ENCODE results near the gene PIP4K2C. TPM values are rescaled to one million over a fixed set of nuclear protein-coding genes. Genes with fewer than 3 reads are reported as not detected.

The PIP4K2C gene
- total RNA-seq, 6 experiments from 2014 or later, result 11.3 to 27.6 (median 12.8) TPM

DNA sequence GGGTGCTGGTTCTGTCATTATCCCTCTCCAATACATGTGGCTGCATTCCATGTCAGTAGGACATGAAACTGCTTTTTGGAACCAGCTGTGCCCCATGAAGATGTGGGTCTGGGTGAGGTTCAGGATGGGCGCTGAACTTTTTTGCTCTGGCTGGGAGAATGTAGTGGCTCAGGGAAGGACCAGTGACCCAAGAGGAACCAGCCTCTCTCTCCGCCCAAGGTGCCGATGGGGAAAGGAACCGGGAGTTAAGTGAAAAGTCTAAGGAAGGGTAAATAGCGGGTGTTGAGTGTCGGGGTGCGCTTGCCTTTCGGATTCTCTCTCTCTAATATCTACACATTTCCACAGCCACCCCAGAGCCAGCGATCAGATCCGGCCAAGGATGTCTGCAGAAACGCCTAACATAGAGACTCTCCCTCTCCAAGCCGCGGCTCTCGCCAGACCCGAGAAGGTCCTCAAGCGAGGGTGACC is 28.0 kb downstream of the PIP4K2C start:
- intact Hi-C loops (cut with DNase I), result no loop called here

DNA sequence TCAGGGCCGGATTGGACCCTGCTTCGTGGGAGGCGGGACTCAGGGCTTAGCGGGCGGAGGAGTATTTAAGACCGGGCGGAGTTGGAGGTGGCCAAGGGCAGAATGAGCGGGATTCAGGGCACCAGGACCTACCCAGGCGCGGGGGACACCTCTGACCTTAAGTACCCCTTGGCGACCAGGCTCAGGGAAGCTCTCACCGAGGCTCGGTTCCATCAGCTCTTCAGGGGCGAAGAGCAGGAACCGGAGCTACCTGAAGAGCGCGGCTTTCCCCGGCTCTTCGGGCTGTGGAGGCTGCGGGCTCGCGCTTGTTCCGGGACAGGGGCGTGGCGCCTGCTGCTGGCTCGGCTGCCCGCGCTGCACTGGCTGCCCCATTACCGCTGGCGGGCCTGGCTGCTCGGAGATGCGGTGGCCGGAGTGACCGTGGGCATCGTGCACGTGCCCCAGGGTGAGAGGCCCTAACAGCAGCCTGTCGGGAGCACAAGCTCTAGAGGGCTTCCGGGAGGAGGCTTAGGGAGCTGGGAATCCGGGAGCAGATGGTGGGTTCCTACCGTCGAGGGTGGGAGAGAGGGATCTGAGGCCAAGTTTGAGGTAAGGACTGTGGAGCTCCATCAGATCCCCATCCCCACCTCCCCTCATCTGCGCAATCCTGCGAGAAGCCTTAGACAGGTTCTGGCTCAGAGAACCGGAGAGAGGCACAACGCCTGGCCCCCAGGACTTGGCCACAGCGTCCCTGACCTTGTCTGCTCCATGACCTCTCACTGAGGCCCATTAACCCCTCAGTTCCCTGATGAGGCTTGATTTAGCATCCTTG is 28.6 kb downstream of the PIP4K2C start:
- DNase-seq (peak in 1 of 3 donors; percentile 40), ATAC-seq (peak; percentile 37 to 59 (median 42))
- Histone ChIP-seq H3K9me3 (no peaks in the 10 kb centered on the region), H3K27ac (no peak overlapping the region), H3K36me3 (no peaks in the 10 kb centered on the region), H3K4me3 (no peak overlapping the region), H3K4me1 (peaks cover 0 to 13% (median 6%) of the 10 kb centered on the region in 4 donors), H3K27me3 (peaks cover 0 to 33% of the 10 kb centered on the region in 2 donors)
- intact Hi-C loops (cut with DNase I), result loop anchor here (5.0 kb wide), 1 partner anchor 37 kb away; no protein-coding TSS in a partner anchor
- TF ChIP-seq POLR2A (IDR thresholded peaks at IDR 0.05) (no peak), CTCF (IDR thresholded peaks at IDR 0.05) (no peak)
- 18% methylated on average over 13 of the region's 46 CpGs for WGBS (ENCODE audit: insufficient coverage, low coverage, low lambda C conversion rate, missing lambda C conversion rate)

More for the DNA sequence above, 28.0 kb downstream of the PIP4K2C start:
- TF ChIP-seq CTCF (IDR thresholded peaks at IDR 0.05) (no peak), POLR2A (IDR thresholded peaks at IDR 0.05) (no peak)
- Histone ChIP-seq H3K9me3 (no peaks in the 10 kb centered on the region), H3K36me3 (no peaks in the 10 kb centered on the region), H3K27me3 (peaks cover 0 to 33% of the 10 kb centered on the region in 2 donors), H3K27ac (no peak overlapping the region), H3K4me1 (peaks cover 0 to 13% (median 6%) of the 10 kb centered on the region in 4 donors), H3K4me3 (no peak overlapping the region)
- DNase-seq (no peak), ATAC-seq (no peak)
- WGBS (ENCODE audit: insufficient coverage, low coverage, low lambda C conversion rate, missing lambda C conversion rate), result 62% methylated on average over 5 of the region's 16 CpGs

GRCh38 chr12:57620245-57620935 is 29.4 kb downstream of the PIP4K2C start:
- Histone ChIP-seq H3K27me3 (peaks cover 0 to 33% of the 10 kb centered on the region in 2 donors), H3K36me3 (no peaks in the 10 kb centered on the region), H3K9me3 (no peaks in the 10 kb centered on the region), H3K4me1 (peaks cover 0 to 13% (median 6%) of the 10 kb centered on the region in 4 donors), H3K27ac (no peak overlapping the region), H3K4me3 (no peak overlapping the region)
- DNase-seq, result no peak
- TF ChIP-seq CTCF (IDR thresholded peaks at IDR 0.05) (no peak), POLR2A (IDR thresholded peaks at IDR 0.05) (no peak)
- ATAC-seq, result no peak
- intact Hi-C loops (cut with DNase I), result loop anchor here (5.0 kb wide), 1 partner anchor 38 kb away; no protein-coding TSS in a partner anchor
- 46% methylated on average over 8 of the region's 13 CpGs for WGBS (ENCODE audit: insufficient coverage, low coverage, low lambda C conversion rate, missing lambda C conversion rate)

DNA sequence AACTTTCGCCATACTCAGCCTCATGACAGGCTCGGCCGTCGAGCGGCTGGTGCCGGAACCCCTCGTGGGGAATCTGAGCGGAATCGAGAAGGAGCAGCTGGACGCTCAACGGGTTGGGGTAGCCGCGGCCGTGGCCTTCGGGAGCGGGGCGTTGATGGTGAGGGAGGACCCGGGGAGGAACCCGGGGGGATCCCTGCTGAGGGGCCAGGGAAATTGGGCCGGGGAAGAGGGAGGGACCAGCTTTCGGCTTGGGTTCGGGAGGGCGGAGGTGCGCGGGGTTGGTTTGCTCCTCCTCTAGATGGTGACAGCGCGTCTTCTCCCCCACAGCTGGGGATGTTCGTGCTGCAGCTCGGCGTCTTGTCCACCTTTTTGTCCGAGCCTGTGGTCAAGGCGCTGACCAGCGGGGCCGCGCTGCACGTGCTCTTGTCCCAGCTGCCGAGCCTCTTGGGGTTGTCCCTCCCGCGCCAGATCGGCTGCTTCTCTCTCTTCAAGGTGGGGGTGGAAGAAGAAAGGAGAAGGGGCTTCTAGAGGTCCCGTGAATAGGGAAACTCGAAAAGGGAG is 30.0 kb downstream of the PIP4K2C start:
- DNase-seq, result no peak
- TF ChIP-seq POLR2A (IDR thresholded peaks at IDR 0.05), result no peak
- no peak for TF ChIP-seq CTCF (IDR thresholded peaks at IDR 0.05)
- intact Hi-C loops (cut with DNase I), result loop anchor here (5.0 kb wide), 1 partner anchor 39 kb away; no protein-coding TSS in a partner anchor
- H3K27me3 ChIP-seq, result peaks cover 0 to 34% of the 10 kb centered on the region in 2 donors
- H3K27ac ChIP-seq, result no peak overlapping the region
- H3K4me1 ChIP-seq, result peaks cover 0 to 13% (median 6%) of the 10 kb centered on the region in 4 donors
- no peaks in the 10 kb centered on the region for H3K36me3 ChIP-seq
- no peaks in the 10 kb centered on the region for H3K9me3 ChIP-seq
- peak overlapping the region in 1 of 3 donors; percentile 33 for H3K4me3 ChIP-seq
- ATAC-seq, result peak; percentile 5 to 22 (median 15)
- WGBS (ENCODE audit: insufficient coverage, low coverage, low lambda C conversion rate, missing lambda C conversion rate), result under 1% methylated on average over 16 of the region's 42 CpGs

All from right lobe of liver (tissue), 6 donors.